Measurements from ENCODE around the gene CAMTA1.
A peak's percentile ranks its signal among the peaks of the same experiment; 100 is the strongest.

CAMTA1 gene

DNA sequence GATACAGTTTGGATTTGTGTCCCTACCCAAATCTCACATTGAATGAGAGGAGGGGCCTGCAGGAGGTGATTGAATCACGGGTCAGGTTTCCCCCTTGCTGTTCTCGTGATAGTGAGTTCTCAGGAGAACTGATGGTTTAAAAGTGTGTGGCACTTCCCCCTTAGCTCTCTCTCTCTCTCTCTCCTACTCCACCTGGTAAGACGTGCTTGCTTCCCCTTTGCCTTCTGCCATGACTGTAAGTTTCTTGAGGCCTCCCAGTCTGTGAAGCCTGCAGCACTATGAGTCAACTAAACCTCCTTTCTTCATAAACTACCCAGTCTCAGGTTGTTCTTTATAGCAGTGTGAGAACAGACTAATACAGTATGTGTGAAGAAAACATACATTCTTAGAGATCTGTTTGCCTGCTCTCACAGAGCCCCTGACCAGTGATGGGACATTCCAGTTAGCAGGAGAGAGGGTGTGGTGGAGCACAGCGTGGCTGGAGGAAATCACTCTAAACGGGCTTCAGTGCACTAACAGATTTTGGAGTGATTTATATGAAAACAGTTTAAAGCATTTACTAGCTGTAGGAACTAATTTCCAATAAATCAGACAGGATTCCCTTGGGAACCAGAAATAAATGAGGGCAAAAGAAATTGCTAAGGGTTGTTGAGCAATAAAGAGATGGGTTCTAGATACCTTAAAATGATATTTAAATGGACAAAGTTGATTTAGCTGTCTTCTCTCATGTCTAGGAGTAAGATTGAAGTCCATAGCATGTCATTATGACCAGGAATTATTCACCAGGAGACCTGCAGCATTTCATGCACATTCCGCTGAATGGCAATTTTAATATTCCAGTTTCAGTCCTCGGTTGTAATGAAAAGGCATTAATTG is 411.0 kb downstream of the CAMTA1 start:
- H3K4me3 ChIP-seq (ENCODE audit: low read depth, low read length), result no peak overlapping the region
- TF ChIP-seq, protein P1, sequence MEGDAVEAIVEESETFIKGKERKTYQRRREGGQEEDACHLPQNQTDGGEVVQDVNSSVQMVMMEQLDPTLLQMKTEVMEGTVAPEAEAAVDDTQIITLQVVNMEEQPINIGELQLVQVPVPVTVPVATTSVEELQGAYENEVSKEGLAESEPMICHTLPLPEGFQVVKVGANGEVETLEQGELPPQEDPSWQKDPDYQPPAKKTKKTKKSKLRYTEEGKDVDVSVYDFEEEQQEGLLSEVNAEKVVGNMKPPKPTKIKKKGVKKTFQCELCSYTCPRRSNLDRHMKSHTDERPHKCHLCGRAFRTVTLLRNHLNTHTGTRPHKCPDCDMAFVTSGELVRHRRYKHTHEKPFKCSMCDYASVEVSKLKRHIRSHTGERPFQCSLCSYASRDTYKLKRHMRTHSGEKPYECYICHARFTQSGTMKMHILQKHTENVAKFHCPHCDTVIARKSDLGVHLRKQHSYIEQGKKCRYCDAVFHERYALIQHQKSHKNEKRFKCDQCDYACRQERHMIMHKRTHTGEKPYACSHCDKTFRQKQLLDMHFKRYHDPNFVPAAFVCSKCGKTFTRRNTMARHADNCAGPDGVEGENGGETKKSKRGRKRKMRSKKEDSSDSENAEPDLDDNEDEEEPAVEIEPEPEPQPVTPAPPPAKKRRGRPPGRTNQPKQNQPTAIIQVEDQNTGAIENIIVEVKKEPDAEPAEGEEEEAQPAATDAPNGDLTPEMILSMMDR (IDR thresholded peaks at IDR 0.05; ENCODE audit: insufficient read depth, low read depth, low read length, missing control alignments), result no peak
- DNase-seq (ENCODE audit: low read depth), result no peak

DNA sequence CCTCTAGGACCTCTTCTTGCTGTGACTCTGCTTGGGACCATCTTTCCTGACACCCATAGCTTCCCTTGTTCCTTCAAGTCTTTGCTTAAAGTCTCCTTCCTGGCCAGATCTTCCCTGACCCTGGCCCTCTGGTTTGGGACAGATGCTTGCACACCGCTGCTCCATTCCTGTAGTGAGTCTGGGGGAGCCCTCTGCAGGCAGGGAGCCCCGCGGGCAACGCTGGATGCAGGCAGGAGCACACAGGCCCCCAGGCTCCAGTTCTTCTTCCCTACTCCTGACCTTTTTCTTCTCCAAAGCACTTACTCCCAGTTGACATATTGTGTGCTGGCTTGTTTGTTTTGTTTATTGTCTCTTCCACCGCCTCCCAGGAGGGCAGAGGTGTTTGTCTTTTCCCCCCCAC is 413.4 kb downstream of the CAMTA1 start:
- TF ChIP-seq, protein P1 (IDR thresholded peaks at IDR 0.05; ENCODE audit: insufficient read depth, low read depth, low read length, missing control alignments), result no peak
- no peak overlapping the region for H3K4me3 ChIP-seq (ENCODE audit: low read depth, low read length)
- no peak for DNase-seq (ENCODE audit: low read depth)

DNA sequence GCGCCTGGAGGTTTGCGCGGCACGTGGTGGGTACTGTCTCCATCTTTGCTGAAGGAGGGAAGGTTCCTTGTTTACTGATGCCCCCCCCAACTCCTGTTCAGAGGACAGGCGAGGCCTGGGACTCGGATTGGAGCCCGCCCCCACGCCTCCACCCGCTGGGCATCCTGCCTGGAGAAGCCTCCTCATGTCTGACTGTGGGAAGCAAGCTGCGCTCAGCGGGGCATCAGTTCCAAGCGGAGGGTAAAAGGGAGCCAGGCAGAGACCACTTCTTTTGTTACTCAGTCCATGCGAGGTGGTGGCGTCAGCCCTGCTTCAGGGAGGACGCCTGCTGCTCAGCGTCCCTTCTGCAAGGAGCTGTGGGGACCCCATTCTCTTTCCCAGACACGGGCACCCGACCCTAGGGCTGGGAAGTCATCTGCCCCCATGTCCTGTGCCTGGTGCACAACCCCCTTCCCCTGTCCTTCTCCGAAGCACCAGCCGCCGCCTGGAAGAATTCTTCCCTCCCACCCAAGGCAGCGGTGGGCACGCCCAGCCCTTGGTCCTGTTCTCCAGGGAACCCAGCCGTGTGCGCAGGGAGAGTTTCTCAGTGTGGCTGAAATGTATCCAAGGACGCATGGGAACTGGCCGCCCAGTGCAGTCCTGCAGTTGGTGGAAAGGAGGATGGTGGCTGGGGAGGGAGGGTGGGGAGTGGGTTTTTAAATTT is 414.0 kb downstream of the CAMTA1 start:
- no peak overlapping the region for H3K4me3 ChIP-seq (ENCODE audit: low read depth, low read length)
- TF ChIP-seq, protein P1 (IDR thresholded peaks at IDR 0.05; ENCODE audit: insufficient read depth, low read depth, low read length, missing control alignments), result no peak
- no peak for DNase-seq (ENCODE audit: low read depth)

DNA sequence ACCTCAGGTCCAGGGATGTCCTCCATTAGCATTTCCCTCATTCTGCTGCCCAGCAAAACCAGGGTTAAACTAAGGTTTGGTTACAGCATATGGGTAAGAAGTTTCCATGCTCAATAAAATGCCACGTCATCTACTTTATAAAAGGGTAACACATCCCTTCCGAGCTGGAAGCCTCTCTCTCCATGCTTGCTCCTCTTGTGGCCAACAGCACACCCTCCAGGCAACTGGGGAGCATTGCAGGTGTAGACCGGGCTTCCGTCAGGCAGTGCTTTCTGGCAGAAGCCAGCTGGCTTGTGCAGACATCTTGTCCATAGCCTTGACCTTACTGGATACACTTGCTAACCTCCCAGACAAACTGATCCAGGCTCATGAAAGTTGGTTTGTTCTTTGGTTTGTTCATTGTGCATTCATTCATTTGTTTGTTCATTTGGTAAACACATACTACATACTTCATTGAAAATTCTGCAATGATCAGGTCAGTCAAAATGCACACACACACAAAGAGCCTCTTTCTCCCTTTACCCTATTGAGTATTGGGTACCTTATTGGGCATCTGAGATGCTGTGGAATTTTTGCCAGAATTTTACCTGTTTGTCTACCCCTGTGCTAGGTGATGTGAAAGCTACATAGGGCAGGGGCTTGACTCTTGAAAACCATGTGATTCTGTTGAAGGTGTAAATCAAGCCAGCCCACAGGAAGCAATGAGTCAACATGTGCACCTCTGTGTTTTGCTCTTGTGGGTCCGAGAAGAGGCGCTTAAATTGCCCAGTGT is 422.8 kb downstream of the CAMTA1 start:
- no peak overlapping the region for H3K4me3 ChIP-seq (ENCODE audit: low read depth, low read length)
- TF ChIP-seq, protein P1 (IDR thresholded peaks at IDR 0.05; ENCODE audit: insufficient read depth, low read depth, low read length, missing control alignments), result peak; percentile 70
- peak; percentile 56 for DNase-seq (ENCODE audit: low read depth)

DNA sequence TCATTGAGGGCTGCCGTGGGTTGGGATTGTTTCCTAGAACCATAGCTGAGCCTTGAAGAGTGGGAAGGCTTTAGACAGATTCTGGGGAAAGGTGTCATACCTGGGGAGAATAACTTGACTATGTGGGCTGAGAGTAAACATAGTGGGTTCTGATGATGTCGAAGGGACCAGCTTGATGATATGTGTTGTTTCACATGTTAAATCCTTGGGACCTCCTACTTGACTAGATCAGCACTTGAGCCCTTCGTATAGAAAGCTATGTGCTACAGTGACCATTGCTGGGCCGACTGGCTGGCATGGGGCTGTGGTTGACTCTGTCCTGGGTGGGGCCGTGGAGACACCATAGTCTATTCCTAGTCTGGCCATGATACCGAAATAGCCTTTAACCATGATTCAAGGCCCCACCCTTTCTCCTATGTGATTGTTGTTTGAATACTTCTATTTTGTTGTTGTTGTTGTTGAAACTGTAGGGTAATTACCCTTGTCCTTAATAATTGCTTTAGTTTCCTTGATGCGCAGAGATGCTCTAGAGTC is 423.5 kb downstream of the CAMTA1 start:
- H3K4me3 ChIP-seq (ENCODE audit: low read depth, low read length), result no peak overlapping the region
- no peak for DNase-seq (ENCODE audit: low read depth)
- TF ChIP-seq, protein P1 (IDR thresholded peaks at IDR 0.05; ENCODE audit: insufficient read depth, low read depth, low read length, missing control alignments), result no peak

DNA sequence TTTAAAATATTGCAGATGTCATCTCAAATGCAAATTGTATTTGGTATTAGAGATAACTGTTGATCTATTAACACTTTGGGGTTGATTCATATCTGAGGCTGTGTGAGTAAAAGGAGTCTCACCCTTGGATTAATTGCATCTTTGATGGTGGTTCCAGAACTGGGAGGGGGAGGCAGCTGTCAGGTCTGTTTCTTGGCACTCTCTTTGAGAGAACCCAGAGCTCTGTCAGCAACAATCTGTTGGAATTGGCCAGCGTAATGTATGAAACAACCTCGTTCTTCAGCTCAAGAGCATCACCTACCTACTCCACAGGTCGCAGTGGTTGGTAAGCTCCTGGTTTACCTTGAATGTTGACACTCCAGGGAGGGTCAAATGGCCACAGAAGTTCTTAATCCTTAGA is 424.1 kb downstream of the CAMTA1 start:
- TF ChIP-seq, protein P1 (IDR thresholded peaks at IDR 0.05; ENCODE audit: insufficient read depth, low read depth, low read length, missing control alignments), result no peak
- H3K4me3 ChIP-seq (ENCODE audit: low read depth, low read length), result no peak overlapping the region
- DNase-seq (ENCODE audit: low read depth), result no peak

Measured in GM12865 (cell line).